HG02943 (cell line): Measurements from ENCODE around the gene TWNK.
"Not testable (repeated sequence)": the region's sequence is repeated elsewhere in the genome, so short reads cannot be mapped to it uniquely, and the experiment has no call there.

ENCODE experiments used
- ATAC-seq: cut with Tn5 transposase; IDR thresholded peaks from one replicate; pipeline ENCODE4 v1.9.1; 2021; ENCODE audit warnings: mild to moderate bottlenecking, low read depth, moderate library complexity; ENCODE audit not compliant: unreplicated experiment

TWNK gene

GRCh38 chr10:100972115-100972903, 15.0 kb upstream of the TWNK start:
- ATAC-seq, result no peak

GRCh38 chr10:100972904-100973535, 14.3 kb upstream of the TWNK start:
- ATAC-seq, result no peak

GRCh38 chr10:100975397-100975796, 11.9 kb upstream of the TWNK start:
- ATAC-seq, result not testable (repeated sequence)

GRCh38 chr10:100976906-100977305, 10.4 kb upstream of the TWNK start:
- no peak for ATAC-seq

- no peak for ATAC-seq
Measured at GRCh38 chr10:100977436-100977835, 9.9 kb upstream of the TWNK start.

GRCh38 chr10:100978121-100978900, 9.0 kb upstream of the TWNK start:
- ATAC-seq, result no peak

GRCh38 chr10:100978901-100979195, 8.5 kb upstream of the TWNK start:
- no peak for ATAC-seq

GRCh38 chr10:100979791-100980272, 7.5 kb upstream of the TWNK start:
- ATAC-seq, result no peak

GRCh38 chr10:100980311-100980710, 7.0 kb upstream of the TWNK start:
- no peak for ATAC-seq

GRCh38 chr10:100980711-100981110, 6.6 kb upstream of the TWNK start:
- ATAC-seq, result no peak

- ATAC-seq, result no peak
Measured at GRCh38 chr10:100981178-100981772, 6.1 kb upstream of the TWNK start.

GRCh38 chr10:100982916-100983830, 4.2 kb upstream of the TWNK start:
- no peak for ATAC-seq

- ATAC-seq, result no peak
Measured at GRCh38 chr10:100983868-100984671, 3.3 kb upstream of the TWNK start.

- no peak for ATAC-seq
Measured at GRCh38 chr10:100984672-100985177, 2.6 kb upstream of the TWNK start.

- ATAC-seq, result no peak
Measured at GRCh38 chr10:100985336-100985735, 2.0 kb upstream of the TWNK start.

GRCh38 chr10:100986623-100986951, 756 bp upstream of the TWNK start:
- ATAC-seq, result no peak

GRCh38 chr10:100987685-100988049, 324 bp downstream of the TWNK start:
- ATAC-seq, result no peak

- ATAC-seq, result no peak
Measured at GRCh38 chr10:100988166-100988565, 823 bp downstream of the TWNK start.

- no peak for ATAC-seq
Measured at GRCh38 chr10:100989088-100989487, 1.7 kb downstream of the TWNK start.
